Forelimb muscle (tissue), 1 donor: ENCODE results near the gene SERGEF. TPM values are rescaled to one million over a fixed set of nuclear protein-coding genes. Genes with fewer than 3 reads are reported as not detected.

Experiments used
- polyA plus RNA-seq: library from polyadenylated mRNA; unstranded; fragments of 120-200 nt; gene quantifications from one replicate; pipeline ENCODE4 v1.2.1, GENCODE V29; 2013; ENCODE audit not compliant: insufficient read length

SERGEF gene
- polyA plus RNA-seq, 1 donor = 10.4 TPM

Other genes with a start within 250 kb of the SERGEF start
- 0.40 TPM for gene TPH1, start 33.2 kb upstream of the SERGEF start, polyA plus RNA-seq
- gene SAAL1, start 93.0 kb upstream of the SERGEF start, polyA plus RNA-seq = 16.7 TPM
- not detected for gene MRGPRX3, start 119.5 kb upstream of the SERGEF start, polyA plus RNA-seq
- gene MRGPRX4, start 159.8 kb upstream of the SERGEF start, polyA plus RNA-seq = not detected
- not detected for gene SAA4, start 223.8 kb upstream of the SERGEF start, polyA plus RNA-seq
- gene SAA2, start 235.6 kb upstream of the SERGEF start, polyA plus RNA-seq = not detected